HG02571 (cell line): ENCODE results near the gene MXD3.
"Not testable (repeated sequence)": the region's sequence is repeated elsewhere in the genome, so short reads cannot be mapped to it uniquely, and the experiment has no call there.

ENCODE experiments used
- ATAC-seq: cut with Tn5 transposase; IDR thresholded peaks from one replicate; pipeline ENCODE4 v1.9.1; 2021; ENCODE audit warnings: mild to moderate bottlenecking, moderate library complexity; ENCODE audit not compliant: unreplicated experiment

Gene MXD3

GRCh38 chr5:177343777-177344176, 32.1 kb upstream of the MXD3 start:
- ATAC-seq = no peak

- not testable (repeated sequence) for ATAC-seq
These were observed 31.3 kb upstream of the MXD3 start for GRCh38 chr5:177343000-177343399.

GRCh38 chr5:177339107-177339638, 27.5 kb upstream of the MXD3 start:
- ATAC-seq = no peak

GRCh38 chr5:177338251-177339106, 26.8 kb upstream of the MXD3 start:
- ATAC-seq = no peak

GRCh38 chr5:177336603-177337494, 25.2 kb upstream of the MXD3 start:
- ATAC-seq = no peak

- no peak for ATAC-seq
These were observed 24.4 kb upstream of the MXD3 start for GRCh38 chr5:177336112-177336511.

- no peak for ATAC-seq
These were observed 24.0 kb upstream of the MXD3 start for GRCh38 chr5:177335701-177336065.

GRCh38 chr5:177334781-177335700, 23.3 kb upstream of the MXD3 start:
- no peak for ATAC-seq

GRCh38 chr5:177334155-177334551, 22.5 kb upstream of the MXD3 start:
- no peak for ATAC-seq

- ATAC-seq = no peak
These were observed 21.9 kb upstream of the MXD3 start for GRCh38 chr5:177333420-177334154.

- no peak for ATAC-seq
These were observed 21.2 kb upstream of the MXD3 start for GRCh38 chr5:177332896-177333260.

- ATAC-seq = no peak
These were observed 20.6 kb upstream of the MXD3 start for GRCh38 chr5:177332031-177332895.

- no peak for ATAC-seq
These were observed 19.5 kb upstream of the MXD3 start for GRCh38 chr5:177330991-177331842.

- no peak for ATAC-seq
These were observed 18.2 kb upstream of the MXD3 start for GRCh38 chr5:177329883-177330282.

GRCh38 chr5:177328545-177329231, 17.0 kb upstream of the MXD3 start:
- ATAC-seq = no peak

- no peak for ATAC-seq
These were observed 16.1 kb upstream of the MXD3 start for GRCh38 chr5:177327539-177328522.
